22Rv1 (cell line): ENCODE results near the gene PTPRD.

ENCODE experiments used
- ZFX ChIP-seq: fragments of 450-650 bp; IDR thresholded peaks from 2 replicates; pipeline ENCODE4 v1.6.1; 2017; ENCODE audit warnings: antibody characterized with exemption, borderline replicate concordance
- TF ChIP-seq, protein P1 (sequence below): fragments of 450-650 bp; IDR thresholded peaks from 2 replicates; pipeline ENCODE4 v1.5.1; 2017; ENCODE audit warnings: mild to moderate bottlenecking

DNA sequence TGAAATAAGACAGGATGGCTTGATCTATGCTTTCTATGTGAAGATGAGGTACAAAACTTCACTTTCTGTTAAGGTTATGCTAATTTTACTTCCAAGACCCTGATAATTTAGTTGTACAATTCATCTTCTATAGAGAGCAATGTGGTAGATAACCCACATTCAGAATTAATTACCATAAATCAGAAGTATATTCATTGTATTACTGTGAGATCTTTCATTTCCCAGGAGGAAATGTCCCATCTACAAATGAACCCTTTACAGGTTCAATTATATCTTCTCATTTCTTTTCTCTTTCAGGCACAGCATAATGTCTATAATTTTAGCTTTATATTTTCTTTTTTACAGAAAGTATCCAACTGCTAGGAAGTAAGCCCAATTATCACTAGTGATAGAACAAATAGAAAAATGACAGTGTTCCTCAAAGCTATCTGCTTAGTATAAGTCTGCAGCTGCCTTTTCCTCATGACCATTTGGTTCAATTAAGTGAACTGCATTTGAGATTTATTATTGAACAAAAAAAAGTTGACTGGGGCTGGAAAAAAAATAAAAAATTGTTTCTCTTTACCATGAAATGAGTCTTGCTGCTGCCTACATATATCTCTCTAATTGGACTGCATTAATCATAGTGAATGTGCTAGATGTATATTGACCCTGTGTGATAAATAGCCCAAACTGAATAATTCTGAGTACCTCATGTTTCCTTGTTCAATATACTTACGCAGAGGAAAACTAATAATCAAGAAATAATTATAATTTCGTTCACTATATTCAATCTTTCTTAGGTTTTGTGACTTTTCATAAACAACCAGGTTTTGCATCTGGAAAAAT is 1329.4 kb downstream of the PTPRD start:
- TF ChIP-seq, protein P1, sequence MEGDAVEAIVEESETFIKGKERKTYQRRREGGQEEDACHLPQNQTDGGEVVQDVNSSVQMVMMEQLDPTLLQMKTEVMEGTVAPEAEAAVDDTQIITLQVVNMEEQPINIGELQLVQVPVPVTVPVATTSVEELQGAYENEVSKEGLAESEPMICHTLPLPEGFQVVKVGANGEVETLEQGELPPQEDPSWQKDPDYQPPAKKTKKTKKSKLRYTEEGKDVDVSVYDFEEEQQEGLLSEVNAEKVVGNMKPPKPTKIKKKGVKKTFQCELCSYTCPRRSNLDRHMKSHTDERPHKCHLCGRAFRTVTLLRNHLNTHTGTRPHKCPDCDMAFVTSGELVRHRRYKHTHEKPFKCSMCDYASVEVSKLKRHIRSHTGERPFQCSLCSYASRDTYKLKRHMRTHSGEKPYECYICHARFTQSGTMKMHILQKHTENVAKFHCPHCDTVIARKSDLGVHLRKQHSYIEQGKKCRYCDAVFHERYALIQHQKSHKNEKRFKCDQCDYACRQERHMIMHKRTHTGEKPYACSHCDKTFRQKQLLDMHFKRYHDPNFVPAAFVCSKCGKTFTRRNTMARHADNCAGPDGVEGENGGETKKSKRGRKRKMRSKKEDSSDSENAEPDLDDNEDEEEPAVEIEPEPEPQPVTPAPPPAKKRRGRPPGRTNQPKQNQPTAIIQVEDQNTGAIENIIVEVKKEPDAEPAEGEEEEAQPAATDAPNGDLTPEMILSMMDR: no peak
- TF ChIP-seq ZFX: no peak
